Peyer's patch (tissue), 4 donors: Measurements from ENCODE around the gene PLEKHB1.

ENCODE experiments used
- POLR2A ChIP-seq, 2 donors: fragments of 450-650 bp; IDR thresholded peaks; one replicate each; pipeline ENCODE4 v1.5.1; 2017; ENCODE audit warnings: antibody characterized with exemption in 2 of 2, mild to moderate bottlenecking in 2 of 2, moderate library complexity in 2 of 2
- TF ChIP-seq, protein P1 (sequence below), 6 experiments: fragments of 450-650 bp in 4 of 6; fragments of 200-600 bp in 2 of 6; sonication (generic) in 1 of 6; IDR thresholded peaks; one replicate each; pipeline ENCODE4 v1.5.1; 2017 to 2019; ENCODE audit warnings: antibody characterized with exemption in 6 of 6, mild to moderate bottlenecking in 3 of 6, moderate library complexity in 1 of 6

DNA sequence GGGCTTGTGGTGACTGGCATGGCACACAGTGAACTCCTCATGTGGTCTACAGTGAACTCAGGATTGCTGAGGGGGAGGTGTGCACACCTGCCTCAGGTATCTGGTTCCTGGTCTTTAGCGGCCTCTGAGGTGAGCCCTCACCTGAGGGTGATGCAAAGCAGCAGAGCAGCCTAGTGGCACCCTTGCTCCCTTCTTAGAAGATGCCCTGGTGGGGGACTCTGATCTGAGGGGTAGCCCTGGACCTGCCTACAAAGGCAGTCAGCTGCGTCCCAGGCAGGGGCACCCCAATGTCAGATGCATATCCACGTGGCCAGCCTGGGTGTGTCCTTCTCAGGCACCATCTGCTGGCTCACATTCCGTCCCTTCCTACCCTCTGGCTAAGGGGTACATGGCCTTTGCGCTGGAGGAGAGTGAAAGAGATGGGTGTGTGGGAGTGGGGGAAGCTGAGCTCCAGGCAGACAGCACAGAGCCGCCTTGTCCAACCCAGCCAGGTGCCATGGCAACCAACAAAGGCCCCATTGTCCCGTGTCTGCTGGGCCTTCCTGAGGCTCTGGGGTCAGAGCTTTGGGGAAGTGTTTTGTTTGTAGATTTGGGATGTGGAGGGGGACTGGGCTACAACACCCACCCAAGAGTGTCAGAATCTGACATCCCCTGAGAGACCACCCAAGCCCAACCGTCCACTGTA lies 5.8 kb downstream of the PLEKHB1 start:
- TF ChIP-seq POLR2A (IDR thresholded peaks at IDR 0.05): no peak
- TF ChIP-seq, protein P1, sequence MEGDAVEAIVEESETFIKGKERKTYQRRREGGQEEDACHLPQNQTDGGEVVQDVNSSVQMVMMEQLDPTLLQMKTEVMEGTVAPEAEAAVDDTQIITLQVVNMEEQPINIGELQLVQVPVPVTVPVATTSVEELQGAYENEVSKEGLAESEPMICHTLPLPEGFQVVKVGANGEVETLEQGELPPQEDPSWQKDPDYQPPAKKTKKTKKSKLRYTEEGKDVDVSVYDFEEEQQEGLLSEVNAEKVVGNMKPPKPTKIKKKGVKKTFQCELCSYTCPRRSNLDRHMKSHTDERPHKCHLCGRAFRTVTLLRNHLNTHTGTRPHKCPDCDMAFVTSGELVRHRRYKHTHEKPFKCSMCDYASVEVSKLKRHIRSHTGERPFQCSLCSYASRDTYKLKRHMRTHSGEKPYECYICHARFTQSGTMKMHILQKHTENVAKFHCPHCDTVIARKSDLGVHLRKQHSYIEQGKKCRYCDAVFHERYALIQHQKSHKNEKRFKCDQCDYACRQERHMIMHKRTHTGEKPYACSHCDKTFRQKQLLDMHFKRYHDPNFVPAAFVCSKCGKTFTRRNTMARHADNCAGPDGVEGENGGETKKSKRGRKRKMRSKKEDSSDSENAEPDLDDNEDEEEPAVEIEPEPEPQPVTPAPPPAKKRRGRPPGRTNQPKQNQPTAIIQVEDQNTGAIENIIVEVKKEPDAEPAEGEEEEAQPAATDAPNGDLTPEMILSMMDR (IDR thresholded peaks at IDR 0.05): no peak
